KMS-11 (cell line): ENCODE results near the gene SCMH1.
"Not testable (repeated sequence)": the region's sequence is repeated elsewhere in the genome, so short reads cannot be mapped to it uniquely, and the experiment has no call there.

Experiments
- H2AFZ ChIP-seq: fragments of 200-600 bp; sonication (generic); 2 replicates; pipeline ENCODE4 v1.6.1; 2016; ENCODE audit warnings: antibody characterized with exemption, mixed run types, low read depth
- H3K27ac ChIP-seq: fragments of 200-600 bp; sonication (generic); 2 replicates; pipeline ENCODE4 v1.6.1; 2016; ENCODE audit warnings: mild to moderate bottlenecking, mixed run types
- H3K27me3 ChIP-seq: fragments of 200-600 bp; sonication (generic); 2 replicates; pipeline ENCODE4 v1.6.1; 2017; ENCODE audit warnings: mild to moderate bottlenecking, low read depth, mixed run types, moderate library complexity; ENCODE audit not compliant: insufficient read depth
- H3K36me3 ChIP-seq: fragments of 200-600 bp; sonication (generic); 2 replicates; pipeline ENCODE4 v1.6.1; 2017; ENCODE audit warnings: mild to moderate bottlenecking, mixed run types; ENCODE audit not compliant: insufficient read depth
- H3K4me1 ChIP-seq: fragments of 200-600 bp; sonication (generic); 2 replicates; pipeline ENCODE4 v1.6.1; 2016; ENCODE audit warnings: mild to moderate bottlenecking, low read depth, mixed run types; ENCODE audit not compliant: poor library complexity, severe bottlenecking
- H3K4me2 ChIP-seq: fragments of 200-600 bp; sonication (generic); 2 replicates; pipeline ENCODE4 v1.7.0; 2016; ENCODE audit warnings: mild to moderate bottlenecking, mixed run types
- H3K4me3 ChIP-seq: fragments of 200-600 bp; sonication (generic); IDR thresholded peaks from 2 replicates; pipeline ENCODE4 v1.6.1; 2017; ENCODE audit warnings: low read depth, low read length, mixed read lengths; ENCODE audit not compliant: insufficient read depth
- H3K79me2 ChIP-seq: fragments of 200-600 bp; sonication (generic); 2 replicates; pipeline ENCODE4 v1.6.1; 2016; ENCODE audit warnings: low read depth, mixed run types; ENCODE audit not compliant: insufficient read depth
- H3K9ac ChIP-seq: fragments of 200-600 bp; sonication (generic); 2 replicates; pipeline ENCODE4 v1.6.1; 2016; ENCODE audit warnings: mild to moderate bottlenecking, mixed run types
- H4K20me1 ChIP-seq: fragments of 200-600 bp; sonication (generic); 2 replicates; pipeline ENCODE4 v1.6.1; 2016; ENCODE audit warnings: mild to moderate bottlenecking, mixed run types; ENCODE audit not compliant: insufficient read depth
- TF ChIP-seq, protein P1 (sequence below): fragments of 200-600 bp; sonication (generic); conservative IDR thresholded peaks from 2 replicates; pipeline ENCODE4 v1.6.1; 2017; ENCODE audit warnings: low read depth, mild to moderate bottlenecking, antibody characterized with exemption, low read length, moderate library complexity, mixed read lengths

The SCMH1 gene

GRCh38 chr1:41199375-41199774 lies 42.7 kb downstream of the SCMH1 start:
- Histone ChIP-seq H3K4me3 (no peak overlapping the region), H3K9ac (no peak overlapping the region), H3K79me2 (peaks cover 14% of the 10 kb centered on the region), H3K4me2 (no peak overlapping the region), H3K36me3 (no peaks in the 10 kb centered on the region), H3K4me1 (no peaks in the 10 kb centered on the region), H3K27me3 (no peaks in the 10 kb centered on the region), H2AFZ (no peak overlapping the region), H4K20me1 (no peaks in the 10 kb centered on the region), H3K27ac (no peak overlapping the region)
- TF ChIP-seq, protein P1, sequence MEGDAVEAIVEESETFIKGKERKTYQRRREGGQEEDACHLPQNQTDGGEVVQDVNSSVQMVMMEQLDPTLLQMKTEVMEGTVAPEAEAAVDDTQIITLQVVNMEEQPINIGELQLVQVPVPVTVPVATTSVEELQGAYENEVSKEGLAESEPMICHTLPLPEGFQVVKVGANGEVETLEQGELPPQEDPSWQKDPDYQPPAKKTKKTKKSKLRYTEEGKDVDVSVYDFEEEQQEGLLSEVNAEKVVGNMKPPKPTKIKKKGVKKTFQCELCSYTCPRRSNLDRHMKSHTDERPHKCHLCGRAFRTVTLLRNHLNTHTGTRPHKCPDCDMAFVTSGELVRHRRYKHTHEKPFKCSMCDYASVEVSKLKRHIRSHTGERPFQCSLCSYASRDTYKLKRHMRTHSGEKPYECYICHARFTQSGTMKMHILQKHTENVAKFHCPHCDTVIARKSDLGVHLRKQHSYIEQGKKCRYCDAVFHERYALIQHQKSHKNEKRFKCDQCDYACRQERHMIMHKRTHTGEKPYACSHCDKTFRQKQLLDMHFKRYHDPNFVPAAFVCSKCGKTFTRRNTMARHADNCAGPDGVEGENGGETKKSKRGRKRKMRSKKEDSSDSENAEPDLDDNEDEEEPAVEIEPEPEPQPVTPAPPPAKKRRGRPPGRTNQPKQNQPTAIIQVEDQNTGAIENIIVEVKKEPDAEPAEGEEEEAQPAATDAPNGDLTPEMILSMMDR, result no peak

- Histone ChIP-seq H3K4me2 (no peak overlapping the region), H3K79me2 (peaks cover 6% of the 10 kb centered on the region; the same call in 1 of the 2 replicates), H3K27ac (no peak overlapping the region)
These were observed 49.5 kb downstream of the SCMH1 start for GRCh38 chr1:41192456-41193178.

GRCh38 chr1:41184446-41184845 lies 57.7 kb downstream of the SCMH1 start:
- no peak overlapping the region for H3K9ac ChIP-seq
- TF ChIP-seq, protein P1, result no peak
- no peak overlapping the region for H2AFZ ChIP-seq
- no peaks in the 10 kb centered on the region for H3K4me1 ChIP-seq
- no peaks in the 10 kb centered on the region for H3K27me3 ChIP-seq
- no peak overlapping the region for H3K4me3 ChIP-seq
- H3K4me2 ChIP-seq, result no peak overlapping the region
- no peaks in the 10 kb centered on the region for H3K79me2 ChIP-seq
- H4K20me1 ChIP-seq, result no peaks in the 10 kb centered on the region
- H3K36me3 ChIP-seq, result no peaks in the 10 kb centered on the region
- no peak overlapping the region for H3K27ac ChIP-seq

More at GRCh38 chr1:41192456-41193178, 49.5 kb downstream of the SCMH1 start:
- H3K27me3 ChIP-seq, result no peaks in the 10 kb centered on the region
- no peak overlapping the region for H3K9ac ChIP-seq
- no peak overlapping the region for H3K4me3 ChIP-seq
- H3K36me3 ChIP-seq, result no peaks in the 10 kb centered on the region
- no peaks in the 10 kb centered on the region for H4K20me1 ChIP-seq
- TF ChIP-seq, protein P1, result no peak
- no peaks in the 10 kb centered on the region for H3K4me1 ChIP-seq
- no peak overlapping the region for H2AFZ ChIP-seq

DNA sequence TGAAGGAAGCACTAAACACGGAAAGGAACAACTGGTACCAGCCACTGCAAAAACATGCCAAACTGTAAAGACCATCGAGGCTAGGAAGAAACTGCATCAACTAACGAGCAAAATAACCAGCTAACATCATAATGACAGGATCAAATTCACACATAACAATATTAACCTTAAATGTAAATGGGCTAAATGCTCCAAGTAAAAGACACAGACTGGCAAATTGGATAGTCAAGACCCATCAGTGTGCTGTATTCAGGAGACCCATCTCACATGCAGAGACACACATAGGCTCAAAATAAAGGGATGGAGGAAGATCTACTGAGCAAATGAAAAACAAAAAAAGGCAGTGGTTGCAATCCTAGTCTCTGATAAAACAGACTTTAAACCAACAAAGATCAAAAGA lies 63.9 kb downstream of the SCMH1 start:
- H3K4me2 ChIP-seq, H3K4me3 ChIP-seq, H4K20me1 ChIP-seq, H3K27me3 ChIP-seq, H3K36me3 ChIP-seq, H2AFZ ChIP-seq, H3K27ac ChIP-seq, H3K9ac ChIP-seq, H3K79me2 ChIP-seq: not testable (repeated sequence)
- peaks cover 14% of the 10 kb centered on the region for H3K4me1 ChIP-seq

DNA sequence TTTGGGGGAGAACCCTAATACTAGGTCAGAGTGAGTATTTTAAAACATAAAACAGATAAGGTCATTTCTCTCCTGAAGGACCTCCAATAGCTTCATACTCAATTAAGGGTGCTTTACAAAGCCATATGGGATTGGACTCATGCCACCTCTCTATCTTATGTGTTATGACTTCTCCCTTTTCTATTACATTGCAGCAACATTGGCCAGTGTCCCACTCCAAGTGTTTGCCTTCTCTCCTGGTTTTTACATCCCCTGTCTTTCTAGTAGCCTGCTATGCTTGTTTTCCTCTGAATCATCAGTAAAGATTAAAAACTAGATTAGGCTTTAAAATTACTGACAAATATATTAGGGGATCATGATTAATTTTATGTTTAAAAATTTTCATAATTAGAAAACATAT lies 66.6 kb downstream of the SCMH1 start:
- no peak overlapping the region for H3K4me2 ChIP-seq
- no peaks in the 10 kb centered on the region for H3K79me2 ChIP-seq
- no peaks in the 10 kb centered on the region for H3K36me3 ChIP-seq
- peaks cover 33% of the 10 kb centered on the region for H3K4me1 ChIP-seq
- TF ChIP-seq, protein P1, result no peak
- H3K27me3 ChIP-seq, result no peaks in the 10 kb centered on the region
- no peak overlapping the region for H2AFZ ChIP-seq
- no peaks in the 10 kb centered on the region for H4K20me1 ChIP-seq
- no peak overlapping the region for H3K9ac ChIP-seq
- no peak overlapping the region for H3K27ac ChIP-seq
- H3K4me3 ChIP-seq, result no peak overlapping the region
